Measurements from ENCODE around the gene KRTAP5-7. TPM values are rescaled to one million over a fixed set of nuclear protein-coding genes. Genes with fewer than 3 reads are reported as not detected.
"Not testable (repeated sequence)": the region's sequence is repeated elsewhere in the genome, so short reads cannot be mapped to it uniquely, and the experiment has no call there.

The KRTAP5-7 gene
- total and polyA plus RNA-seq, 2 donors (not counting 3 experiments of a cell fraction or from before 2014, with no cell fraction given): 0.07 TPM; not detected in 1

- Histone ChIP-seq H2AFZ (ENCODE audit: low read depth, low read length) (no peak overlapping the region), H3K9me1 (replicated peaks; ENCODE audit: control insufficient read depth, extremely low read depth, insufficient read depth, low read length) (no peaks in the 10 kb centered on the region), H3K9me3 (replicated peaks; ENCODE audit: control insufficient read depth, insufficient read depth, low read length) (no peaks in the 10 kb centered on the region), H4K20me1 (replicated peaks; ENCODE audit: control insufficient read depth, extremely low read depth, insufficient read depth, low read length) (no peaks in the 10 kb centered on the region), H3K27ac (ENCODE audit: insufficient read depth, low read depth, low read length) (no peak overlapping the region), H3K27me3 (ENCODE audit: control insufficient read depth in 2 of 2, insufficient read depth in 2 of 2, low read length in 2 of 2) (no peaks in the 10 kb centered on the region), H3K4me1 (ENCODE audit: control insufficient read depth, extremely low read depth, insufficient read depth, low read length) (no peaks in the 10 kb centered on the region), H3K36me3 (ENCODE audit: control insufficient read depth in 2 of 2, extremely low read depth in 1 of 2, insufficient read depth in 2 of 2, low read length in 2 of 2) (no peaks in the 10 kb centered on the region), H3K79me2 (ENCODE audit: control insufficient read depth, insufficient read depth, low read length) (no peaks in the 10 kb centered on the region), H3K4me2 (ENCODE audit: insufficient read depth, low read length) (no peak overlapping the region), H3K4me3 (replicated peaks in 1 of 3; ENCODE audit: insufficient read depth in 1 of 3, low read depth in 1 of 3, low read length in 3 of 3) (no peak overlapping the region), H3K9ac (replicated peaks; ENCODE audit: extremely low read depth, insufficient read depth, low read length) (no peak overlapping the region)
- POLR2A ChIA-PET: no interaction called here
- DNase-seq (ENCODE audit: low read depth, low spot score): no peak
- TF ChIP-seq FOS (IDR thresholded peaks at IDR 0.05; ENCODE audit: borderline replicate concordance, insufficient read depth, low read length): no peak
- no peak for TF ChIP-seq GATA2 (IDR thresholded peaks at IDR 0.05; ENCODE audit: insufficient read depth, insufficient read length, low read depth, low read length)
- TF ChIP-seq CTCF (IDR thresholded peaks at IDR 0.05; ENCODE audit: extremely low read depth in 1 of 2, insufficient read depth in 1 of 2, low read depth in 1 of 2, low read length in 2 of 2): no peak
- TF ChIP-seq EZH2 (IDR thresholded peaks at IDR 0.05; ENCODE audit: borderline replicate concordance, low read depth, low read length, severe bottlenecking): no peak
- no peak for TF ChIP-seq POLR2AphosphoS5 (IDR thresholded peaks at IDR 0.05; ENCODE audit: insufficient read depth, low read depth, low read length)
- no peak for TF ChIP-seq MAX (IDR thresholded peaks at IDR 0.05; ENCODE audit: insufficient read depth, insufficient read length)
- TF ChIP-seq POLR2A (IDR thresholded peaks at IDR 0.05; ENCODE audit: low read depth, low read length): no peak
- no peak for TF ChIP-seq MYC (IDR thresholded peaks at IDR 0.05; ENCODE audit: low read depth, low read length)
- no peak for TF ChIP-seq JUN (IDR thresholded peaks at IDR 0.05; ENCODE audit: borderline replicate concordance, insufficient read depth, insufficient read length, low read depth)
- intact Hi-C loops (cut with micrococcal nuclease): no loop called here
- CTCF ChIA-PET: interaction anchor here (1.0 to 1.4 kb wide), 2 partner anchors 10 to 48 kb away, joined by 4 read pairs; no protein-coding TSS in a partner anchor
- FAIRE-seq: no peak
- no TSS peak for BruUV-seq (replicated peaks)
- dilution Hi-C loops (cut with MboI; ENCODE audit: extremely low pct_ligation_motif_present, low sequenced_read_pairs): no loop called here
Observed at GRCh38 chr11:71532036-71532610, 5.1 kb downstream of the KRTAP5-7 start.

- H3K36me3 ChIP-seq (ENCODE audit: control insufficient read depth in 2 of 2, extremely low read depth in 1 of 2, insufficient read depth in 2 of 2, low read length in 2 of 2); H4K20me1 ChIP-seq (replicated peaks; ENCODE audit: control insufficient read depth, extremely low read depth, insufficient read depth, low read length); H3K9ac ChIP-seq (replicated peaks; ENCODE audit: extremely low read depth, insufficient read depth, low read length); intact Hi-C loops (cut with micrococcal nuclease); POLR2A ChIA-PET; H3K4me3 ChIP-seq (replicated peaks in 1 of 3; ENCODE audit: insufficient read depth in 1 of 3, low read depth in 1 of 3, low read length in 3 of 3); H3K9me3 ChIP-seq (replicated peaks; ENCODE audit: control insufficient read depth, insufficient read depth, low read length); BruUV-seq (replicated peaks); DNase-seq (ENCODE audit: low read depth, low spot score); H2AFZ ChIP-seq (ENCODE audit: low read depth, low read length); H3K79me2 ChIP-seq (ENCODE audit: control insufficient read depth, insufficient read depth, low read length); H3K27ac ChIP-seq (ENCODE audit: insufficient read depth, low read depth, low read length); H3K27me3 ChIP-seq (ENCODE audit: control insufficient read depth in 2 of 2, insufficient read depth in 2 of 2, low read length in 2 of 2); dilution Hi-C loops (cut with MboI; ENCODE audit: extremely low pct_ligation_motif_present, low sequenced_read_pairs); H3K4me2 ChIP-seq (ENCODE audit: insufficient read depth, low read length); H3K4me1 ChIP-seq (ENCODE audit: control insufficient read depth, extremely low read depth, insufficient read depth, low read length); FAIRE-seq; H3K9me1 ChIP-seq (replicated peaks; ENCODE audit: control insufficient read depth, extremely low read depth, insufficient read depth, low read length): not testable (repeated sequence)
- CTCF ChIA-PET: interaction anchor here (0.9 kb wide), 1 partner anchor 45 kb away, joined by 3 read pairs; no protein-coding TSS in a partner anchor
Observed at GRCh38 chr11:71534711-71535608, 7.9 kb downstream of the KRTAP5-7 start.

Data from endothelial cell of umbilical vein (primary cell).